ENCODE measurements around the gene SLC44A5. TPM values are rescaled to one million over a fixed set of nuclear protein-coding genes. Genes with fewer than 3 reads are reported as not detected.

SLC44A5 gene
- total and polyA plus RNA-seq, 4 donors = 13.1 to 37.7 (median 32.8) TPM

- DNase-seq (ENCODE audit: low read depth in 4 of 6, low spot score in 6 of 6) = no peak
- Histone ChIP-seq H3K9me3 (ENCODE audit: control insufficient read depth, insufficient read depth, low read length) (no peaks in the 10 kb centered on the region), H3K4me3 (ENCODE audit: low read depth, low read length) (no peak overlapping the region), H3K27ac (ENCODE audit: low read depth, low read length) (no peak overlapping the region), H3K27me3 (ENCODE audit: control insufficient read depth, insufficient read depth, low read length) (no peaks in the 10 kb centered on the region), H3K36me3 (ENCODE audit: control insufficient read depth, insufficient read depth, low read length) (no peaks in the 10 kb centered on the region), H3K4me1 (ENCODE audit: control insufficient read depth, insufficient read depth, low read length) (no peaks in the 10 kb centered on the region)
- 59% methylated on average over 3 of the region's 3 CpGs for WGBS (ENCODE audit: insufficient coverage)
Measured at GRCh38 chr1:75625795-75626194, 14.9 kb upstream of the SLC44A5 start.

- DNase-seq (ENCODE audit: low read depth in 4 of 6, low spot score in 6 of 6) = no peak
- H3K27ac ChIP-seq (ENCODE audit: low read depth, low read length) = no peak overlapping the region
- no peak overlapping the region for H3K4me3 ChIP-seq (ENCODE audit: low read depth, low read length)
- H3K9me3 ChIP-seq (ENCODE audit: control insufficient read depth, insufficient read depth, low read length) = no peaks in the 10 kb centered on the region
- H3K36me3 ChIP-seq (ENCODE audit: control insufficient read depth, insufficient read depth, low read length) = no peaks in the 10 kb centered on the region
- peaks cover 19% of the 10 kb centered on the region for H3K4me1 ChIP-seq (ENCODE audit: control insufficient read depth, insufficient read depth, low read length)
- peaks cover 6% of the 10 kb centered on the region for H3K27me3 ChIP-seq (ENCODE audit: control insufficient read depth, insufficient read depth, low read length)
Measured at GRCh38 chr1:75618382-75618781, 7.5 kb upstream of the SLC44A5 start.

GRCh38 chr1:75616436-75617433 is 5.8 kb upstream of the SLC44A5 start:
- 13% methylated on average over 36 of the region's 39 CpGs for WGBS (ENCODE audit: insufficient coverage)
- DNase-seq (ENCODE audit: low read depth in 4 of 6, low spot score in 6 of 6) = peak in 2 of 6 donors; percentile 21 to 51
- Histone ChIP-seq H3K36me3 (ENCODE audit: control insufficient read depth, insufficient read depth, low read length) (no peaks in the 10 kb centered on the region), H3K27me3 (ENCODE audit: control insufficient read depth, insufficient read depth, low read length) (peaks cover 6% of the 10 kb centered on the region), H3K4me1 (ENCODE audit: control insufficient read depth, insufficient read depth, low read length) (peaks cover 19% of the 10 kb centered on the region), H3K27ac (ENCODE audit: low read depth, low read length) (peak overlapping the region; percentile 72), H3K9me3 (ENCODE audit: control insufficient read depth, insufficient read depth, low read length) (no peaks in the 10 kb centered on the region), H3K4me3 (ENCODE audit: low read depth, low read length) (peak overlapping the region; percentile 46)

DNA sequence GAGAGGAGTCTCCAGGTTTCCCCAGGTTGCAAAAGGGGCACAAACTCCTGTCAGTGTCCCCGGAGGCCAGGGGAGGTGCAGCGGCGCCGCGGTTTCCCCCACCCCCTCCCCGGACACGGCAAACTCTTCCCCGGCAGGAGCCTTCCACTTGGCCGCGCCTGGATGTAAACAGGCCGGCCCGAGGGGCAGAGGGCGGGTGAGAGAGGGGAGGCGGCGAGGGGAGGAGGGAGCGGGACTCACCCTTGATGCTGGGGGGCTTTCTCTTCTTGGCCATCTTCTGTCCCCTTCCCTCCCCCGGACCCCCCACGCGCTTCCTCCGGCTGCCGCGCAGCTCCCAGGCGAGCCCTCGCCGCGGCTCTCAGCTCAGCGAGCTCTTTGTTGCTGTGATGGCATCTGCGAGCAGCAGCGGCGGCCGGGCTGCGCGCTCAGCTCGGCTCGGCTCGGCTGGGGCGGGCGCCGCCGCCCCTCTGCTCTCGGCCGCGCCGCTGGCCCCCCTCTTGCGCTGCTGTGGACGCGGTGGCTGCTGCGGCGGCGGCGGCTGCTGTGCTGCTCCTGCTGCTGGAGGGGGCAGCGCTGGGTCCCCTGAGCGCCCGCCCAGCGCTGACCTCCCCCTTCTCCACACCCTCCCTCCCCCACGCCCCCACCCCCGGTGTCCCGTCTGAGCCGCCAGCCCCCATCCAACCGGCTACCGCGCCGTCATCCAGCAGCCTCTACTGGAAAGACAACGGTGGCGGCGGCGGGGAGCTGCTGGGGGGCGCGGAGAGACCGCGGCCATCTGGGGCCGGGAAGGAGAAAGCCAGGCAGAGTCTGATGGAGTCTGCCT is 4.9 kb upstream of the SLC44A5 start:
- peak in 3 of 6 donors; percentile 45 to 84 (median 80) for DNase-seq (ENCODE audit: low read depth in 4 of 6, low spot score in 6 of 6)
- WGBS (ENCODE audit: insufficient coverage) = under 1% methylated on average over 50 of the region's 72 CpGs

DNA sequence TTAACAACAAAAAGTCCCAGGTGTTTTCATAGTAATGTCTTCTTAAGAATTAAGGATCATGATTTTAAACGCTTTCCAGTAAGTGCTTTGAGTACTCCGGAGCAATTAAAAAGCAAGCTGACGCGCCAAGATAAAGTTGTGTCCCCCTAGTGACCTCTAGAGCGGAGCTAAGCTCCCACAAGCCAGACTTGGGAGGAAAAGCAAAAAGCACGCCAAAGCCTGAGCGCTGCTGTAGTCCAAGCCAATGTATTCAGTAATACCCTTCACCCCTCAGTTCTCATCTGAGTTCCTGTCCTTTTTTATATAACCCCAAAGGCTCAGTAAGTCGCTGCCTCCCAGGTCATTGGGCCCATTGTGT is 3.5 kb upstream of the SLC44A5 start:
- Histone ChIP-seq H3K27me3 (ENCODE audit: control insufficient read depth, insufficient read depth, low read length) (peaks cover 6% of the 10 kb centered on the region), H3K27ac (ENCODE audit: low read depth, low read length) (peak overlapping the region; percentile 76), H3K36me3 (ENCODE audit: control insufficient read depth, insufficient read depth, low read length) (no peaks in the 10 kb centered on the region), H3K4me3 (ENCODE audit: low read depth, low read length) (peak overlapping the region; percentile 75), H3K4me1 (ENCODE audit: control insufficient read depth, insufficient read depth, low read length) (peaks cover 19% of the 10 kb centered on the region), H3K9me3 (ENCODE audit: control insufficient read depth, insufficient read depth, low read length) (no peaks in the 10 kb centered on the region)
- peak in 3 of 6 donors; percentile 45 to 86 (median 54) for DNase-seq (ENCODE audit: low read depth in 4 of 6, low spot score in 6 of 6)
- 0% methylated on average over 8 of the region's 8 CpGs for WGBS (ENCODE audit: insufficient coverage)

More for the DNA sequence above, 4.9 kb upstream of the SLC44A5 start:
- H3K4me1 ChIP-seq (ENCODE audit: control insufficient read depth, insufficient read depth, low read length) = peaks cover 19% of the 10 kb centered on the region
- peaks cover 6% of the 10 kb centered on the region for H3K27me3 ChIP-seq (ENCODE audit: control insufficient read depth, insufficient read depth, low read length)
- no peaks in the 10 kb centered on the region for H3K36me3 ChIP-seq (ENCODE audit: control insufficient read depth, insufficient read depth, low read length)
- H3K27ac ChIP-seq (ENCODE audit: low read depth, low read length) = peak overlapping the region; percentile 76
- H3K4me3 ChIP-seq (ENCODE audit: low read depth, low read length) = peak overlapping the region; percentile 75
- no peaks in the 10 kb centered on the region for H3K9me3 ChIP-seq (ENCODE audit: control insufficient read depth, insufficient read depth, low read length)

DNA sequence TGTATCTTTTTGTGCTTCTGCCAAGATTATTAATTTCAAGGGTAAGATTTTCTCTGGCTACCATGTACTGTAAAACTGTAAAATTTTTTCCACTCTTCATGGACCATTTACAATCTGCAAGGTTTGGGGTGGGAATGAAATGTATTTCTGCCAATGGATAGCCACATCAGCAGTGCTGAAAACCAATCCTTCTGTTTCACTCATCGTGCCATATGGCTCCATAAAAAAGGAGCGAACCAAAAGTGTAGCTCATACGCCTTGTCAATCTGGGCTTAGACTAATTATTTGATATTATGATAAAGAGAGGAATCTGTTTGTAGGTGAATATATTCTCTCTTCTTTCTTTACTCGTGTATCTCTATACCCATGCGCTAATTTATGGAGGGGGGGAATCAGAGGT is 3.0 kb upstream of the SLC44A5 start:
- Histone ChIP-seq H3K27me3 (ENCODE audit: control insufficient read depth, insufficient read depth, low read length) (peaks cover 6% of the 10 kb centered on the region), H3K4me1 (ENCODE audit: control insufficient read depth, insufficient read depth, low read length) (peaks cover 19% of the 10 kb centered on the region), H3K27ac (ENCODE audit: low read depth, low read length) (no peak overlapping the region), H3K9me3 (ENCODE audit: control insufficient read depth, insufficient read depth, low read length) (no peaks in the 10 kb centered on the region), H3K36me3 (ENCODE audit: control insufficient read depth, insufficient read depth, low read length) (no peaks in the 10 kb centered on the region), H3K4me3 (ENCODE audit: low read depth, low read length) (peak overlapping the region; percentile 75)
- WGBS (ENCODE audit: insufficient coverage) = no CpG with 5 or more reads among the region's 5 CpGs
- peak in 2 of 6 donors; percentile 63 to 84 for DNase-seq (ENCODE audit: low read depth in 4 of 6, low spot score in 6 of 6)

GRCh38 chr1:75612976-75613375 is 2.1 kb upstream of the SLC44A5 start:
- H3K27me3 ChIP-seq (ENCODE audit: control insufficient read depth, insufficient read depth, low read length) = peaks cover 6% of the 10 kb centered on the region

GRCh38 chr1:75602486-75602885 is 8.4 kb downstream of the SLC44A5 start:
- whole genome bisulfite sequencing (ENCODE audit: insufficient coverage) = no CpG with 5 or more reads among the region's 2 CpGs
- H3K4me3 ChIP-seq (ENCODE audit: low read depth, low read length) = no peak overlapping the region

More at GRCh38 chr1:75612976-75613375, 2.1 kb upstream of the SLC44A5 start:
- peak in 3 of 6 donors; percentile 10 to 68 (median 62) for DNase-seq (ENCODE audit: low read depth in 4 of 6, low spot score in 6 of 6)
- Histone ChIP-seq H3K27ac (ENCODE audit: low read depth, low read length) (no peak overlapping the region), H3K36me3 (ENCODE audit: control insufficient read depth, insufficient read depth, low read length) (no peaks in the 10 kb centered on the region), H3K4me1 (ENCODE audit: control insufficient read depth, insufficient read depth, low read length) (peaks cover 19% of the 10 kb centered on the region), H3K9me3 (ENCODE audit: control insufficient read depth, insufficient read depth, low read length) (no peaks in the 10 kb centered on the region), H3K4me3 (ENCODE audit: low read depth, low read length) (no peak overlapping the region)
- WGBS (ENCODE audit: insufficient coverage) = no CpG with 5 or more reads among the region's 3 CpGs

DNA sequence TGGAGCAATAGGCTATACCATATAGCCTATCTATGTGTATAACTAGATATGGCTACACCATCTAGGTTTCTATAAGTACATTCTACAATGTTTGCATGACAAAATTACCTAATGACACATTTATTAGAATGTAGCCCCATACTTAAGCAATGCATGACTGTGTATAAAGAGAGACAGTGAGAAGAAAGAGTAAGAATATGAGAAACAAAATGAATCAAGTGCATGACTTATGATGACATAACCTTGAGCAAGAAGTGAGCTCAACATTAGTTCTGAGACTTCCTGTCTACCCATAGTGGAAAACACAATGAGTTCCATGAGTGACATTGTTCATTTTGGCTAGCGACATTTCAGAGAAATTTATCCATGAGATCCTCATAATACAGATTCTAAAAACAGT is 10.1 kb downstream of the SLC44A5 start:
- 100% methylated on average over 1 of the region's 1 CpG for WGBS (ENCODE audit: insufficient coverage)
- DNase-seq (ENCODE audit: low read depth in 4 of 6, low spot score in 6 of 6) = no peak
- H3K9me3 ChIP-seq (ENCODE audit: control insufficient read depth, insufficient read depth, low read length) = peaks cover 1% of the 10 kb centered on the region
- H3K27me3 ChIP-seq (ENCODE audit: control insufficient read depth, insufficient read depth, low read length) = no peaks in the 10 kb centered on the region
- no peaks in the 10 kb centered on the region for H3K4me1 ChIP-seq (ENCODE audit: control insufficient read depth, insufficient read depth, low read length)
- H3K27ac ChIP-seq (ENCODE audit: low read depth, low read length) = no peak overlapping the region
- H3K4me3 ChIP-seq (ENCODE audit: low read depth, low read length) = no peak overlapping the region
- H3K36me3 ChIP-seq (ENCODE audit: control insufficient read depth, insufficient read depth, low read length) = no peaks in the 10 kb centered on the region

More at GRCh38 chr1:75602486-75602885, 8.4 kb downstream of the SLC44A5 start:
- no peaks in the 10 kb centered on the region for H3K4me1 ChIP-seq (ENCODE audit: control insufficient read depth, insufficient read depth, low read length)
- H3K36me3 ChIP-seq (ENCODE audit: control insufficient read depth, insufficient read depth, low read length) = no peaks in the 10 kb centered on the region
- peaks cover 1% of the 10 kb centered on the region for H3K9me3 ChIP-seq (ENCODE audit: control insufficient read depth, insufficient read depth, low read length)
- no peaks in the 10 kb centered on the region for H3K27me3 ChIP-seq (ENCODE audit: control insufficient read depth, insufficient read depth, low read length)
- no peak for DNase-seq (ENCODE audit: low read depth in 4 of 6, low spot score in 6 of 6)
- H3K27ac ChIP-seq (ENCODE audit: low read depth, low read length) = no peak overlapping the region
